DND-41 (cell line): ENCODE results near the gene PPP1R3D.

Source experiments
- ATAC-seq: fragments of 200-7000 bp; cut with Tn5 transposase; 3 replicates; pipeline ENCODE4 v1.9.1; 2021; ENCODE audit warnings: low read depth; ENCODE audit not compliant: insufficient read depth
- DNase-seq: peaks from one replicate; pipeline ENCODE4 v3.0.0-alpha.2; 2020
- H2AFZ ChIP-seq: 2 replicates; pipeline ENCODE4 v1.6.0; 2012; ENCODE audit warnings: low read depth, low read length
- H3K27ac ChIP-seq: 2 replicates; pipeline ENCODE4 v1.5.1; 2012; ENCODE audit warnings: low read length, inconsistent platforms
- H3K27me3 ChIP-seq: fragments of 200-600 bp; sonication (generic); 2 replicates; pipeline ENCODE4 v1.6.0; 2012; ENCODE audit warnings: low read length, mild to moderate bottlenecking, inconsistent platforms; ENCODE audit not compliant: insufficient read depth, poor library complexity
- H3K36me3 ChIP-seq: 2 replicates; pipeline ENCODE4 v1.5.1; 2012; ENCODE audit warnings: low read length, inconsistent platforms; ENCODE audit not compliant: insufficient read depth
- H3K4me1 ChIP-seq: 2 replicates; pipeline ENCODE4 v1.5.1; 2012; ENCODE audit warnings: mild to moderate bottlenecking, low read length; ENCODE audit not compliant: insufficient read depth
- H3K4me2 ChIP-seq: 2 replicates; pipeline ENCODE4 v1.6.0; 2012; ENCODE audit warnings: mild to moderate bottlenecking, moderate library complexity, low read length, inconsistent platforms; ENCODE audit not compliant: insufficient read depth
- H3K4me3 ChIP-seq, 2 experiments: fragments of 200-600 bp in 1 of 2; shearing (Covaris generic) in 1 of 2; 2 replicates each; pipeline ENCODE4 v1.5.1; 2012 to 2016; ENCODE audit warnings: inconsistent platforms in 2 of 2, low read length in 2 of 2, mild to moderate bottlenecking in 2 of 2, low read depth in 1 of 2, moderate library complexity in 1 of 2
- H3K79me2 ChIP-seq: 2 replicates; pipeline ENCODE4 v1.6.0; 2012; ENCODE audit warnings: low read length, inconsistent platforms; ENCODE audit not compliant: insufficient read depth
- H3K9ac ChIP-seq: 2 replicates; pipeline ENCODE4 v1.6.0; 2012; ENCODE audit warnings: low read depth, mild to moderate bottlenecking, inconsistent platforms, low read length, moderate library complexity
- H3K9me3 ChIP-seq: 2 replicates; pipeline ENCODE4 v1.5.1; 2012; ENCODE audit warnings: low read length, moderate library complexity, mild to moderate bottlenecking, inconsistent platforms; ENCODE audit not compliant: insufficient read depth, severe bottlenecking
- H4K20me1 ChIP-seq: 2 replicates; pipeline ENCODE4 v1.6.0; 2012; ENCODE audit warnings: low read length; ENCODE audit not compliant: insufficient read depth
- CTCF ChIP-seq: IDR thresholded peaks from 2 replicates; pipeline ENCODE4 v1.5.1; 2012; ENCODE audit warnings: borderline replicate concordance, low read length, moderate library complexity, mild to moderate bottlenecking; ENCODE audit not compliant: poor library complexity, severe bottlenecking; ENCODE audit errors: extremely low read depth
- EZH2 ChIP-seq: IDR thresholded peaks from 3 replicates; pipeline ENCODE4 v1.6.1; 2012; ENCODE audit warnings: borderline replicate concordance, low read depth, mild to moderate bottlenecking, moderate library complexity, low read length, inconsistent platforms; ENCODE audit not compliant: severe bottlenecking

The PPP1R3D gene

GRCh38 chr20:59940129-59940955, at the start of gene PPP1R3D, which contains the start of gene FAM217B:
Gene PPP1R3D (minus strand): TSS chr20:59940305. CDS start chr20:59939931, 374 bp downstream.
Gene FAM217B (plus strand): TSS chr20:59940389. CDS start chr20:59943944, 3,555 bp downstream.
- Histone ChIP-seq H3K4me3 (peak within 1 kb of the TSS; percentile 31 to 71), H3K36me3 (peaks cover 32% of the 10 kb centered on the region), H3K27ac (peak within 1 kb of the TSS; percentile 89), H3K27me3 (no peaks in the 10 kb centered on the region), H3K4me2 (peak within 1 kb of the TSS; percentile 68), H3K9ac (peak within 1 kb of the TSS; percentile 73), H3K9me3 (no peaks in the 10 kb centered on the region), H2AFZ (peak within 1 kb of the TSS; percentile 98), H3K79me2 (peaks cover 19% of the 10 kb centered on the region), H3K4me1 (peaks cover 25% of the 10 kb centered on the region), H4K20me1 (no peaks in the 10 kb centered on the region)
- DNase-seq (peak; percentile 93), ATAC-seq (peak; percentile 96)
- TF ChIP-seq EZH2 (no peak), CTCF (peak; percentile 44)

- Histone ChIP-seq H3K4me3 (no peak overlapping the region), H4K20me1 (no peaks in the 10 kb centered on the region), H3K27ac (no peak overlapping the region), H3K9me3 (no peaks in the 10 kb centered on the region), H3K27me3 (no peaks in the 10 kb centered on the region), H3K4me2 (no peak overlapping the region), H3K9ac (no peak overlapping the region), H3K4me1 (0 out of 2 replicates have a peak, but pooled peaks cover 6% of the 10 kb centered on the region), H3K36me3 (no peaks in the 10 kb centered on the region), H3K79me2 (no peaks in the 10 kb centered on the region), H2AFZ (no peak overlapping the region)
- DNase-seq = no peak
- TF ChIP-seq CTCF = no peak
- TF ChIP-seq EZH2 = no peak
- ATAC-seq = no peak
Measured at GRCh38 chr20:59988141-59988540, 48.0 kb upstream of the PPP1R3D start.

- no peaks in the 10 kb centered on the region for H3K9me3 ChIP-seq
- no peak overlapping the region for H2AFZ ChIP-seq
- ATAC-seq (no peak), DNase-seq (no peak)
- H3K27ac ChIP-seq = no peak overlapping the region
- no peaks in the 10 kb centered on the region for H3K79me2 ChIP-seq
- H3K36me3 ChIP-seq = no peaks in the 10 kb centered on the region
- TF ChIP-seq CTCF (no peak), EZH2 (no peak)
- H3K4me3 ChIP-seq = no peak overlapping the region
- H3K4me1 ChIP-seq = 0 out of 2 replicates have a peak, but pooled peaks cover 6% of the 10 kb centered on the region
- H3K4me2 ChIP-seq = no peak overlapping the region
- H3K9ac ChIP-seq = no peak overlapping the region
- no peaks in the 10 kb centered on the region for H4K20me1 ChIP-seq
- no peaks in the 10 kb centered on the region for H3K27me3 ChIP-seq
Measured at GRCh38 chr20:59987135-59987534, 47.0 kb upstream of the PPP1R3D start.
